Chondrocyte (in vitro differentiated cells): ENCODE data around the gene GCNT1. TPM values are rescaled to one million over a fixed set of nuclear protein-coding genes. Genes with fewer than 3 reads are reported as not detected.
A peak's percentile ranks its signal among the peaks of the same experiment; 100 is the strongest.

Experiments
- DNase-seq: peaks from one replicate; pipeline ENCODE4 v3.0.0; 2021; ENCODE audit warnings: mixed read lengths, low spot score
- H3K27ac Mint-ChIP-seq: one replicate; pipeline ENCODE4 v1.8.0; 2021; ENCODE audit warnings: mild to moderate bottlenecking, moderate library complexity, mixed read lengths; ENCODE audit not compliant: unreplicated experiment
- H3K27me3 Mint-ChIP-seq: 2 replicates; pipeline ENCODE4 v1.8.0; 2021; ENCODE audit warnings: low read depth, mixed read lengths
- H3K36me3 Mint-ChIP-seq: 2 replicates; pipeline ENCODE4 v1.8.0; 2021; ENCODE audit warnings: low read depth, mixed read lengths
- H3K4me1 Mint-ChIP-seq: 2 replicates; pipeline ENCODE4 v1.8.0; 2021; ENCODE audit warnings: low read depth, mild to moderate bottlenecking, mixed read lengths
- H3K4me3 Mint-ChIP-seq: one replicate; pipeline ENCODE4 v1.8.0; 2021; ENCODE audit warnings: mild to moderate bottlenecking, moderate library complexity, mixed read lengths; ENCODE audit not compliant: unreplicated experiment
- H3K9me3 Mint-ChIP-seq: 2 replicates; pipeline ENCODE4 v1.8.0; 2021; ENCODE audit warnings: low read depth, mixed read lengths
- CTCF ChIP-seq: fragments of 200-600 bp; sonication (generic); IDR thresholded peaks from 2 replicates; pipeline ENCODE4 v1.5.0; 2021; ENCODE audit warnings: antibody characterized with exemption, mild to moderate bottlenecking, moderate library complexity
- total RNA-seq: library from RNA; stranded (reverse); gene quantifications from 3 replicates; pipeline ENCODE4 v1.2.1, GENCODE V29; 2021

Gene GCNT1
- total RNA-seq, 1 donor from 2014 or later, result 11.0 TPM

GRCh38 chr9:76510041-76510440, 51.1 kb downstream of the GCNT1 start:
- Mint-ChIP-seq H3K27ac (no peak overlapping the region), H3K4me3 (no peak overlapping the region), H3K27me3 (no peaks in the 10 kb centered on the region), H3K36me3 (no peaks in the 10 kb centered on the region), H3K4me1 (peaks cover 22% of the 10 kb centered on the region), H3K9me3 (peaks cover 11% of the 10 kb centered on the region)
- DNase-seq, result no peak
- no peak for TF ChIP-seq CTCF

- Mint-ChIP-seq H3K9me3 (peaks cover 11% of the 10 kb centered on the region), H3K4me1 (peaks cover 22% of the 10 kb centered on the region), H3K4me3 (no peak overlapping the region), H3K36me3 (no peaks in the 10 kb centered on the region), H3K27ac (no peak overlapping the region), H3K27me3 (no peaks in the 10 kb centered on the region)
- no peak for DNase-seq
- TF ChIP-seq CTCF, result no peak
These were observed 51.5 kb downstream of the GCNT1 start for GRCh38 chr9:76510446-76510845.

- peak overlapping the region; percentile 1 for H3K27ac Mint-ChIP-seq
- peaks cover 11% of the 10 kb centered on the region for H3K9me3 Mint-ChIP-seq
- peaks cover 28% of the 10 kb centered on the region for H3K4me1 Mint-ChIP-seq
- TF ChIP-seq CTCF, result no peak
- DNase-seq, result no peak
- peaks cover 1% of the 10 kb centered on the region for H3K36me3 Mint-ChIP-seq
- no peaks in the 10 kb centered on the region for H3K27me3 Mint-ChIP-seq
- no peak overlapping the region for H3K4me3 Mint-ChIP-seq
These were observed 53.8 kb downstream of the GCNT1 start for GRCh38 chr9:76512826-76513225.

GRCh38 chr9:76516350-76516749, 57.4 kb downstream of the GCNT1 start:
- no peaks in the 10 kb centered on the region for H3K27me3 Mint-ChIP-seq
- no peak for TF ChIP-seq CTCF
- H3K36me3 Mint-ChIP-seq, result peaks cover 3% of the 10 kb centered on the region
- H3K4me1 Mint-ChIP-seq, result peaks cover 43% of the 10 kb centered on the region
- DNase-seq, result no peak
- no peak overlapping the region for H3K4me3 Mint-ChIP-seq
- peaks cover 11% of the 10 kb centered on the region for H3K9me3 Mint-ChIP-seq
- peak overlapping the region; percentile 55 for H3K27ac Mint-ChIP-seq

GRCh38 chr9:76516871-76517270, 57.9 kb downstream of the GCNT1 start:
- Mint-ChIP-seq H3K4me1 (peaks cover 47% of the 10 kb centered on the region), H3K9me3 (peaks cover 11% of the 10 kb centered on the region), H3K27ac (no peak overlapping the region), H3K27me3 (no peaks in the 10 kb centered on the region), H3K4me3 (no peak overlapping the region), H3K36me3 (peaks cover 3% of the 10 kb centered on the region)
- no peak for TF ChIP-seq CTCF
- no peak for DNase-seq
